GM18511 (cell line): ENCODE results near the gene DMRTB1.

Experiments used
- ATAC-seq: cut with Tn5 transposase; IDR thresholded peaks from one replicate; pipeline ENCODE4 v1.9.1; 2021; ENCODE audit warnings: mild to moderate bottlenecking, moderate library complexity; ENCODE audit not compliant: unreplicated experiment

Gene DMRTB1

DNA sequence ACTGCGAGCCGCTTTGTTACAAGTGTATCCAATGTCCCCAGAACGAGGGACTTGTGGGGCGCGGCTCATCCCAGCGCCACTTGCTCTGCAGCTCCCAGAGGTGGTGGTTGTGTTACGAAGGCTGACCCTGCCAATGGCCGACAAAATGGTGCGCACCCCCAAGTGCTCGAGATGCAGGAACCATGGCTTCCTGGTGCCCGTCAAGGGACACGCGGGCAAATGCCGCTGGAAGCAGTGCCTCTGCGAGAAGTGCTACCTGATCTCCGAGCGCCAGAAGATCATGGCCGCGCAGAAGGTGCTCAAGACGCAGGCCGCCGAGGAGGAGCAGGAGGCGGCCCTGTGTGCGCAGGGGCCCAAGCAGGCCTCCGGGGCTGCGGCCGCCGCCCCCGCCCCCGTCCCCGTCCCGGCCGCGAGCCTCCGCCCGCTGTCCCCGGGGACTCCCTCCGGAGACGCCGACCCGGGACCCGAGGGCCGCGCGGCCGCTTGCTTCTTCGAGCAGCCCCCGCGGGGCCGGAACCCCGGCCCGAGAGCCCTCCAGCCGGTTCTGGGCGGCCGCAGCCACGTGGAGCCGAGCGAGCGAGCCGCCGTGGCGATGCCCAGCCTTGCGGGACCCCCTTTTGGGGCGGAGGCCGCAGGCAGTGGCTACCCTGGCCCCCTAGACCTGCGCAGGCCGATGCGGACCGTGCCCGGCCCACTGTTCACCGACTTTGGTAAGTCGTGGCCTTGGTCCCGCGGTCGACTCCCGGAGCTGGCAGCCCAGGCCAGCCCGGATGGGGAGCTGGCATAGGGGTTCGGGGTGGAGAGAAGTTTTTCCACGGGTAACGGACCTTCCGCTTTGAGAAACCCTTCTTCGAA is at the start of gene DMRTB1:
Gene DMRTB1, plus strand, starts transcription at position 79 of the 855 bp plus-strand sequence. Its CDS starts 55 bp downstream, at position 134.
- no peak for ATAC-seq

DNA sequence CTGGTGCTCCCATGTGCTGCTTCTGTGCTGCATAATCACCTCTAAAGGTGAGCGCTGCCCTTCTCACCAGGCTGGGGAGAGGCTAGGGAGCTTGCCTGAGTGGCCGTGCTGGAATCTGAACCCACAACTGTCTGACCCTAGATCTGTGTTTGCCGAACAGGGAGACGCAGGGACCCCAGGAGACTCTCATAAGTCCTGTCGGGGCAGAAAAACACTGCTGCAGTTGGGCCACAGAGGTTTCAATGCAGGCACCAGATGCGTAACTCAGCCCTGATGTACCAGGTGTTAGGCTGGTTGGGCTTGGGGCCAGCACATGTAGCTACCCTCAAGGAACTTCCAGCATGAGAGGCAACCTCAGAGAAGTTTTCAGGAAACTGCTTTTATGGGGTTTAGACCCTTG is 49.5 kb upstream of the DMRTB1 start:
- ATAC-seq: peak; percentile 18

DNA sequence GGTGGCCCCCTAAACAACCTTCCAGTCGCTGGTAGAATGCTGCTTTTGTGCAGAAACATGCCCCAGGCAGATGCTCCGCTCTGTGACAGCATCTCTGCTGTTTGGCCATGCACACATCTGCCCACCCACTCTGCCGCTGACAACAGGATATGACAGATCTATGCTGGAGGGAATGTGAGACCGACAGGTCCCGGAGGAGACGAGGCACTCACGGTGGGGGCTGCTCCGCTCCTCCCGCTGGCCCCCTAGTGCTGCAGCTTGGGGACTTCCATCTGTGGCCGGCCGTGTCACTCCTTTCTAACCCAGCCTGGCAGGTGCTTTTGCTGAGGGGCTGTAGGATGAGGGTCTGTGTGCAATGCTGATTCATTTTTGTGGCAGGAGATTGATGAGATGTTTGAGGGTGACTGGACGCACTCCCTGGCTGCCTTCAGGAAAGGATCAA is 49.1 kb upstream of the DMRTB1 start:
- peak; percentile 51 for ATAC-seq

DNA sequence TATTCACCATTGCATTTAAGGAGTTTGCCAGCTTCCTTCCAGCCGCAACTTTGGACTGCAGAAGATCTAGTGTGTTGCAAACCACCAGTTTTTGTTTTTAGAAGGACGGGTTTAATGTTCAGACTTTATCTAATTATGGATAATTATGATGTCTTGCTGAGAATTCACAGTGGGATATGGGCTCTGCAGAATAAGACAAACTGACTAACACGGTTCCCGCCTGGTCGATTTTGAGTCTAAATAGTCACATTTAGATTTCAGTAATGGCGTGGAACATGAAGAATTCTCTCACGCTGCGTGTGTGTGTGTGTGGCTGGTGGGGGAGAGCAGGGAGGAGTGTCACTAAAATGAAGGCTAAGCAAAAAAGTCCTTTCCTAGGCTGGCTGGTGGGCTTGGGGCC is 48.5 kb upstream of the DMRTB1 start:
- no peak for ATAC-seq

DNA sequence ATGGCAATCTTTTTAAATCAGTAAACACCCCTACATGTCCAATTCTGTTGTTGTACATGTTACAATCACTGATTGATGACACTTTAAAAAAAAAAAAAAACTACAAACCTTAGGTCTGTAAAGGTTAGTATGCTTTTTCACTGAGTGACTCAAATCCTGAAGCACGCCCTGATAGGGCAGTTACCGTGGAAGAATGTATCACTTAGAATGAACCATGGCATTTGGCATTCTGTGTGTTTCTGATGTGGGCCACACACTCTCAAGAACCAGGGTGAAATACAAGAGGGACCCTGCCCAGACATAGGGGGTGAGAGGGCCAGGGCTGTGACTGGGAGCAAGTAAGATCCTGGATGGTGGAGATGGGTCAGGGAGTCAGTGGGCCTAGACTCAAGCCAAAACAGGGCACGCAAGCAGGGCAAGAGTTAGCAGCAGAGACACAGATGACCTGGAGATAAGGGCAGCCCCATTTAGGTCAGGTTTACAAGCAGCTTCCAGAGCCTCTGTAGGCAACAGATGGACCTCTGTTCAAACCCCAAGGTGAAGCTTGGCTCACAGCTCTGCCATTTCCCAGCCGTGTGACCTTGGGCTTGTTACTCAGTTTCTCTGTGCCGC is 47.6 kb upstream of the DMRTB1 start:
- ATAC-seq: no peak

DNA sequence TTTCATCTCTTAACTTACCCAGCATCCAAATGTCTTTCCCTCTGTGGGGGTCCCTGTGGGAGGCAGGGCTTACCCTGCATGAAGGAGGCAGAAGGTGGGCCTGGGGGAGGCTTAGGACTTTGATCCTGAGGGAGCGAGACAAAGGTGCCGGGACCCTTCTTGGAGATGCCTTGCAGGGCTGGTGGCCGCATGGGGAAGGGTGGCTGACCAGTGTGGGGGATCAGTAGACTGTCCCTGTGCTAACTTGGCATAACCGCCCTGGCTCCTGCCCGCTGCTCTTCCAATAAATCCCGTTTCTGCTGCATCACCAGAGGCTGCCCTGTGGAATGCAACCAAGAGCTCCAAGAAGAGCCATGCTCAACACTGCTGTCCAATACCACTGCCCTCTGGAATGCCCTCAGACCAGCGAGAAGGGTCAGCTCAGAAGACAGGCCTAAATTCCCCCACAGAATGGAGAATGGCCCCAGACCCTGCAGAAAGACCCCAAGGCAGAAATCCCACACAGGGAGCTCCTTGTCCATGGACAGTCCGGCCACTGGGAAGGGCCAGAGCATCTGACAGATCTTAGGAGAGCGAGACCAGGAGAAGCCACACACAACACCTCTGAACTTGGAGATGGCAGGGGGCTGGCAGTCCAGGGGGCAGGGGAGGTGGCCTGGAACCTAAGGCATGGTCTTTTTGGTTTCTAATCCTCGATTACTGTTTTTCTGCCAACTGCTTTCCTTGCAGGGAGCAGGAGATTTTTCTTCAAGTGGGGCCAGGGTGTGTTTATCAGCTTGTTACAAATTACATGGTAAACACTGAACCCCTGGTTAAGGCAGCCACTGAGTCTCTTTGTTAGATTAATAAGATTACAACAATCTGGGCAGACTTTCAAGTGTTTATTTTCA is 46.7 kb upstream of the DMRTB1 start:
- no peak for ATAC-seq

DNA sequence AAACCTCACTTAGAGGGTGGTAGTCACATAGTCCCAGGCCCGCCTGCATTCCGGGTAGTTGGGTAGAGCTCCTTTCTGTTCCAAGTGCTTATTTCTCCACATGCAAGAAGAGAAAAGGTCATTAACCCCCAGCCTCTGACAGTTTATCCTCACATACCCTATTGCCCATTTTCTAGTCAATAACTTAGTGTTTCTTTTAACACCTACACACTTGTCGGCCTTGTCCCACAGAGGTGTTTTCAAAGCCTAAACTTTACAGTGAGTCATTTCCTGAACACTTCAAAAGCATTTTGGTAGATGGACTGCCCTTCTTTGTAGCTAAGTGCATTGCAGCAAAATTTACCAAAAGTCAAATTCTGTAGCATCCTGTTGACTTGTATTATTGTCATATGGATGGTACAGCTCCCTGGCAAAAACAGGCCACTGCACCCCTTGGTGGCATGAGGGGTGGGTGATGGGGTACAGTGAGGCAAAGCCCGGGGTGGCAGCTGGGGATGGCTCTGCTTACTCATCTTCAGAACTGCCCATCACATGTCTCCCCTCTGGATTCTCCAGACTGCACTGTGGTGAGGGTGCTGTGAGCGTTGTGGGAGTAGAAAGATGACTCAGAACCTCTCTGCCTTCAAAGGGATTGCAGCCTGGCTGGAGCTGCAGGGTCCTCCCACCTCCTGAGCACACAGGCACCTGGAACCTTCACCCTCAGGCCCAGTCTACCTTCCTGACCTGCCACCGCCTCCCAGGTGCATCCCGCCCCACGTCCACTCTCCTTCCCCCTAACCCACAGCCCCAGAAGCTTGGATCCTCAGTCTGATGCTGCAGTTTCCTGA is 45.8 kb upstream of the DMRTB1 start:
- peak; percentile 54 for ATAC-seq

DNA sequence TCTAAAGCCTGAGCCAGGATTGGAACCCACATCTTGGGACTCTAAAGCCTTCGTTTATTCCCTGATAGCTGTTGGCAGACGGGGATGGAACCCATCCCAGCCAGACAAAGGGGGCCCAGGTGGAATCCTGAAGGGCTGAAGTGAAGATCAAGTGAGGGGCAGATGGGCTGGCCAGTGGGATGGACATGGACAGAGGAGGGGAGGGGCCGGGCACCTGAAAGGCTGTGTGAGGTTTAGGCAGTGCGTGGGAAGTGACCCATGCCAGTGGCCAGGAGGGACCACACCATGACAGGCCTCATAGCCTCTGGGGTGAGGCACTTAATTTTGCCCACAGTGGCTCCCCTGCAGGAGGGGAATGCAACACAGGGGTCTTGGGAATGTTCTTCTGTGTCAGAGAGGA is 44.6 kb upstream of the DMRTB1 start:
- ATAC-seq: no peak

DNA sequence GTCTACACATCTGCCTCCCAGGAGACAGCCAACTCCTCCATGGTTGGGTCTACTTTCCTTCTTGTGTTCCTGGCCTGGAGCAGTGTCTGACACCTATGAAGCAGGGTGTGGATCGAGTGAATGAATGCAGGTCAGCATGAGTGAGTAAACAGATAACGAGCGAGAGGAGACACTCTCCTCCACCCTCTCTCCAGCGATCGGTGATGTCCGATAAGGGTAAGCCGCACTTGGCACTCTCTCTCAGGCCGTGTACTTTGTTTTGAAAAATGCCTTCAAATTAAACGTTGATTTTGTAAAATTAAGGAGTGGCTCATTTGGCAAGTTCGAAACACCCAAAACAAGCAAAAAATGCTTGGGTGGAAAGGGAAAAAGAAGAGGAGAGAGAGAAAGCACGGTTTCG is 43.8 kb upstream of the DMRTB1 start:
- no peak for ATAC-seq

DNA sequence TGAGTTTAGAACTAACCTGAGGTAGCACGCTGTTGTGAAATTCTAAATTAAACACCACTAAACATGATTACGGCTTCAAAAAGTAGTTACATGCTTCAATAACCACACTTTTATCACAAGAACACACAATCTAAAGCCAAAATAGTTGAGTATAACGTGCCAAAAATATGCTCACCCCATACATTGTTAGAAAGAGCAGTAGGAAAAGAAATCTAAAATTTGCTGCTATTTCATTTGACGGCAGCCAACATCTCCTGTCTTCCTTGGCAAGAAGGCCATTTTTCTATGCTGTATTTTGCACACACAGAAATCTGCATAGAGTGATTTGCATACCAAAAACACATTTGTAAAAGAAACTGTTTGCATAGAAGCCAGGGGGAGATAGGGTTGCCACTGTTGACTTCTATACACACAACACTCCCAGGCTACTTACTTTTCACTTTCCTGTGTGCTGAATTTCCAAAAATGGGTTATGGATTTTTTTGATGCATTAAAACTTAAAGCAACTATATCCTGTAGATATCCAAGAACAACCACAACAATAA is 42.9 kb upstream of the DMRTB1 start:
- ATAC-seq: no peak

DNA sequence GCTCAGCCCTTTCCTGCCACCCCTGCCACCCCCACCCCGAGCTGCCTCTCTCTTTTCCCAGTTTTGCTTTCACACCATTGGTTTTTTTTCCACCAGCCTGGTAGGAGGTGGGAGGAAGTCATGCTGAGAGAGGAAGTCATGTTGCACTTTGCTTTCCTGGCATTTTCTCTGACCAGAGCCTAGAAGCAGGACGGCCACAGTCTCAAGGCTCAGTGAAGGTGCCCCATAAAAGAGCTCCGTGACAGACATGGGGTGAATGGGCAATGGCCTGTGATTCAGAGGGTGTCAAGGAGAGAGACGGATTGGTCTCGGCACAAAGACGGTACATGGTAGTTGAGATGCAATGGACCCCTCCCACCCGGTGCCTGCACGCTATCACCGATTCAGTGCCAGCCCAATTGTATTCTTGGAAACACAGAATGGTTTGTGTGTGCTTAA is 42.1 kb upstream of the DMRTB1 start:
- ATAC-seq: no peak

DNA sequence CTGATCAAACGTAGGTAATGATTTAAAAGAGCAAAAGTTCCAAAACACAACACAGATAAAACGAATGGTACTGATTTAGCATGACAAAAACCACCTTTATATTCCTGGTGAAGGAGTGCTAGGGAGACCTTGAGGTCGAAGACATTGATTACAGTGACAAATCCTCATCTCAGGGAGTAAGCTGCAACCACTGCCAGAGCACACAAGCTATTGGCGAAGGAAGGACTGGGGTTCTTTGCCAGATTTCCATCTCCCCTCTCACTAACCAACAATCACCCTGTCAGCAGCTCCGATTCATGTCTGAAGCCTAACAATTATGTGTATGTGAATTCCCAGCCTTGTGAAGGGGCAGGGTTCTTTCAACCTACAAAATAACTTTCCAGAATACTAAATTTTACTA is 40.2 kb upstream of the DMRTB1 start:
- ATAC-seq: no peak

DNA sequence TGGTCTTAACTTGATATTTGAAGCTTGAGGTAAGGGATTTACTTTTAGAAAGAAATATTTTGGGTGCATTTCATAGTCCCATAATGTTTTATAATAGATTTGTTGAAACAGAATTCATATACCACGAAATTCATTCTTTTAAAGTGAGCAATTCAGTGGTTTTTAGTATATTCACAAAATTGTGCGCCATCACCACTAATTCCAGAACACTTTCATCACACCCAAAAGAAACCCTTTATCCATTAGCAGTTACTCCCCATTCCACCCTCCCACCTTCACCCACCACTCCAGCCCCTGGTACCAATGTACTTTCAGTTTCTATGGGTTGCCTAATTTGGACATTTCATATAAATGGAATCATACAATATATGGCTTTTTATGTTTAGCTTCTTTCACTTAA is 38.9 kb upstream of the DMRTB1 start:
- no peak for ATAC-seq

DNA sequence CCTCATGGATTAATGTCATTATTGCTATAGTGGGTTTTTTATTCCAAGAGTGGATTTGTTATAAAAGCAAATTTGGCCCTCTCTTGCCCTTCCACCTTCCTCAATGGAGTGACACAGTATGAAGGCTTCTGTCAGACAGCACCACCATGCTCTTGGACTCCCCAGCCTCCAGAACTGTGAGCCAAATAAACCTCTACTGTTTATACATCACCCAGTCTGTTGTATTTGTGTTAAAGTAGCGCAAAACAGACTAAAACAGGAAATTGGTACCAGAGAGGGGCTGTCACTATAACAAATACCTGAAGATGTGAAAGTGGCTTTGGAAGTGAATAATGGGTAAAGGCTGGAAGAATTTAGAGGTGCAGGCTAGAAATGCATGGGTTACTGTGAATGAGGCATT is 38.0 kb upstream of the DMRTB1 start:
- ATAC-seq: no peak

DNA sequence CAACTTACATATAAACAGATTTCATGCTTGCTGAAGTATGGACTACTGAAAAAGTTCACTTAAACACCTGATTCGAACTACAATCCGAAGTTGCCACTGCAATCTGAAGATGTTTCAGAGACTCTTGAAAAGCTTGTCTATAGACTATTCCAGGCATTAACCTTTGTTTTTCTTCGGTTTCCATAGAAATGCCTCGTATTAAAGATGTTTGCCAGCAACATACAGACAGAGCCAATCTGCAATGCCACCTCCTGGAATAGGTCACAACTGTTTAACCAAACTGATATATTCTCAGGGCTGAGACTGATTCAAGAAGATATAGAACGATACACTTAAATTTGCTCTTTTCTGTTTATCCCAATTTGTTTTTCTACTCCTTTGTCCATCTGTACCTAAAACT is 28.9 kb upstream of the DMRTB1 start:
- no peak for ATAC-seq

DNA sequence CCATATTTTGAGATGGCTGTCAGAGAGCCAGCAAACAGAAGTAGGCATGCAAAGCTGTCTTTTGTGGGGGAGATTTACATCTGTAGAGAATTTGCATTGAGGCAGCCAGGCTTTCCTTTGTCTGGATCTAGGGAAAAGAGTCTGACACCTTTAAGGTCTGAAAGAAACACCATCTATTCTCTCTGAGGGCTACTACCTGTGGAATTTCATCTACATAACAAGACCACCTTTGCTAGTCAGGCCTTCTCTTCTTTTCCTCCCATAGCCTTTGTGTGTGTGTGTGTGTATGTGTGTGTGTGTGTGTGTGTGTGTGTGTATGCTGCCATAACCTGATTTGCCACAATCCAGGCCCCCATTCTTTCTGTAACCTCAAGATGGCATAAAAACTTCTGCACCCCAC is 28.4 kb upstream of the DMRTB1 start:
- ATAC-seq: no peak

DNA sequence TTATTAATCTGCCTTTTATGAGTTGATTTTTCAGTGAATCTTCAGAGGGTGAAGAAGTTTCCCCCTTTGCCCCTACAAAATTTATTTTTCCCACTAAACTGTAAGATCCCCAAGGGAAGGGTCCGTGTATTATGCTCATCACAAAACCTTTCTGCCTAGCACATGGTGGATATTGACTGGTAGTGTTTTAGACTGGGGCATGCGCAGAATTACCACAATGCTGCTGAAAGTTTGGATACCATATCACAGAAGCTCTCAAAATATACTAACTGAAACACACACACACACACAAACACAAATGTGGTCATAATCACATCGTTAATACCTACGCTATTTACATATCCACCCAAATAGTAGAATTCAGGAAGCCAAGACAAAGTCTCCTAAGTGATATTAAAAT is 28.0 kb upstream of the DMRTB1 start:
- no peak for ATAC-seq

DNA sequence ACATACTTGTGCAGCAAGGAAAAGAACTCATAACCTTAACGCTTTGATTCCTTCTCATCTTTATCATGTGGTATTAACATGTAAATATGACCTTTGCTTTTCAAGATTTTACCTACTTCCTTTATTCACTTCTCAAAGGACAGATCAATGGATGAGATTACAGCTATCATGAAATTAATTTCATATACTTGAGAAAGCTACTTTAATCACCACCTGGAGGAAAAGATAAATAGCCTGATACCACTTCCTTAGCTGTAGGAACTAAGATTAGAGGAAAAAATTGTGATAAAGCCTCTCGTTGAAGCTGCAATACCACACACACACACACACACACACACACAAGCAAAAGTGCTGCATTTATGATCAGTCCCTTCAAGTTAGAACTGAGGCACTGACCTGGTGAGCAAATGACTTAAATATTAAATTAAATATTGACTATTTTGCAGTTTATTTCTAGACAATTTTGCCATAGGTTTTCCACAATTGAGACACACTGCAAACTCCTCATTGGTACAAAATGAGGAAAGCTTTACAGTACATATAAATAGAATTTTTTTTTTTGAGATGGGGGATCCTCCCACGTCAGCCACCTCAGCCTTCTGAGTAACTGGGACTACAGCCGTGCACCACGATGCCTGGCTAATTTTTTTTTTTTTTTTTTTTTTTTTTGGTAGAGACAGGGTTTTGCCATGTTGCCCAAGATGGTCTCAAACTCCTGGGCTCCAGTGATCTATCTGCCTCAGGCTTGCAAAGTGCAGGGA is 27.2 kb upstream of the DMRTB1 start:
- ATAC-seq: no peak

DNA sequence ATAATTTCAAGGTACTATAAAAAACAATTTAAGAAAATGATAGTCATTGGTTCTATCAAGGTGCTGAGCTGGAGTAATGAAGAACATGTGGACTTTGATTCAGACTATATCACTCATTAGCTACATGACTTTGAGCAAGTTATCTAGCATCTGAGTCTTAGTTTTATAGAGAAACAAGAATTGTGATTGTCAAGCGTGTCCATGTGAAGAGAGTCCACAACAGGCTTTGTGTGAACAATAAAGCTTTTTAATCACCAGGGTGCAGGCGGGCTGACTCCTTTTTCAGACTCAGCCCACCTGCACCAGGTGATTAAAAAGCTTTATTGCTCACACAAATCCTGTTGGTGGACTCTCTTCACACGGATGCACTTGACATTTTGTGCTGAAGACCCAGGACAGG is 26.6 kb upstream of the DMRTB1 start:
- ATAC-seq: no peak
